Kidney epithelial cell (primary cell): ENCODE data around the gene ZC3HAV1. TPM values are rescaled to one million over a fixed set of nuclear protein-coding genes. Genes with fewer than 3 reads are reported as not detected.
"Not testable (repeated sequence)": the region's sequence is repeated elsewhere in the genome, so short reads cannot be mapped to it uniquely, and the experiment has no call there.

Experiments used
- DNase-seq: peaks from one replicate; pipeline ENCODE4 v3.0.0-alpha.2; 2010; ENCODE audit warnings: low read depth
- H3K27me3 ChIP-seq: 2 replicates; pipeline ENCODE4 v1.6.0; 2011; ENCODE audit warnings: low read length; ENCODE audit not compliant: control insufficient read depth, insufficient read depth
- H3K36me3 ChIP-seq: 2 replicates; pipeline ENCODE4 v1.5.1; 2011; ENCODE audit warnings: low read length; ENCODE audit not compliant: control insufficient read depth, insufficient read depth
- H3K4me3 ChIP-seq: 2 replicates; pipeline ENCODE4 v1.5.1; 2011; ENCODE audit warnings: low read depth, mild to moderate bottlenecking, control low read depth, low read length
- total RNA-seq: library from RNA; depleted of rRNA; stranded (reverse); fragments of >200 nt; gene quantifications from 2 replicates; pipeline ENCODE4 v1.2.3, GENCODE V29; 2015
- TF ChIP-seq, protein P1 (sequence below): IDR thresholded peaks from 2 replicates; pipeline ENCODE4 v1.5.1; 2011; ENCODE audit warnings: mild to moderate bottlenecking, moderate library complexity, low read length, control low read depth, inconsistent platforms; ENCODE audit not compliant: insufficient read depth, poor library complexity, severe bottlenecking

Gene ZC3HAV1
- total RNA-seq, 1 donor from 2014 or later = 43.4 TPM

- H3K27me3 ChIP-seq = no peaks in the 10 kb centered on the region
- no peaks in the 10 kb centered on the region for H3K36me3 ChIP-seq
- DNase-seq = no peak
- TF ChIP-seq, protein P1, sequence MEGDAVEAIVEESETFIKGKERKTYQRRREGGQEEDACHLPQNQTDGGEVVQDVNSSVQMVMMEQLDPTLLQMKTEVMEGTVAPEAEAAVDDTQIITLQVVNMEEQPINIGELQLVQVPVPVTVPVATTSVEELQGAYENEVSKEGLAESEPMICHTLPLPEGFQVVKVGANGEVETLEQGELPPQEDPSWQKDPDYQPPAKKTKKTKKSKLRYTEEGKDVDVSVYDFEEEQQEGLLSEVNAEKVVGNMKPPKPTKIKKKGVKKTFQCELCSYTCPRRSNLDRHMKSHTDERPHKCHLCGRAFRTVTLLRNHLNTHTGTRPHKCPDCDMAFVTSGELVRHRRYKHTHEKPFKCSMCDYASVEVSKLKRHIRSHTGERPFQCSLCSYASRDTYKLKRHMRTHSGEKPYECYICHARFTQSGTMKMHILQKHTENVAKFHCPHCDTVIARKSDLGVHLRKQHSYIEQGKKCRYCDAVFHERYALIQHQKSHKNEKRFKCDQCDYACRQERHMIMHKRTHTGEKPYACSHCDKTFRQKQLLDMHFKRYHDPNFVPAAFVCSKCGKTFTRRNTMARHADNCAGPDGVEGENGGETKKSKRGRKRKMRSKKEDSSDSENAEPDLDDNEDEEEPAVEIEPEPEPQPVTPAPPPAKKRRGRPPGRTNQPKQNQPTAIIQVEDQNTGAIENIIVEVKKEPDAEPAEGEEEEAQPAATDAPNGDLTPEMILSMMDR = no peak
- peak overlapping the region; percentile 80 for H3K4me3 ChIP-seq
Observed at GRCh38 chr7:139109983-139110411, 477 bp upstream of the ZC3HAV1 start.

DNA sequence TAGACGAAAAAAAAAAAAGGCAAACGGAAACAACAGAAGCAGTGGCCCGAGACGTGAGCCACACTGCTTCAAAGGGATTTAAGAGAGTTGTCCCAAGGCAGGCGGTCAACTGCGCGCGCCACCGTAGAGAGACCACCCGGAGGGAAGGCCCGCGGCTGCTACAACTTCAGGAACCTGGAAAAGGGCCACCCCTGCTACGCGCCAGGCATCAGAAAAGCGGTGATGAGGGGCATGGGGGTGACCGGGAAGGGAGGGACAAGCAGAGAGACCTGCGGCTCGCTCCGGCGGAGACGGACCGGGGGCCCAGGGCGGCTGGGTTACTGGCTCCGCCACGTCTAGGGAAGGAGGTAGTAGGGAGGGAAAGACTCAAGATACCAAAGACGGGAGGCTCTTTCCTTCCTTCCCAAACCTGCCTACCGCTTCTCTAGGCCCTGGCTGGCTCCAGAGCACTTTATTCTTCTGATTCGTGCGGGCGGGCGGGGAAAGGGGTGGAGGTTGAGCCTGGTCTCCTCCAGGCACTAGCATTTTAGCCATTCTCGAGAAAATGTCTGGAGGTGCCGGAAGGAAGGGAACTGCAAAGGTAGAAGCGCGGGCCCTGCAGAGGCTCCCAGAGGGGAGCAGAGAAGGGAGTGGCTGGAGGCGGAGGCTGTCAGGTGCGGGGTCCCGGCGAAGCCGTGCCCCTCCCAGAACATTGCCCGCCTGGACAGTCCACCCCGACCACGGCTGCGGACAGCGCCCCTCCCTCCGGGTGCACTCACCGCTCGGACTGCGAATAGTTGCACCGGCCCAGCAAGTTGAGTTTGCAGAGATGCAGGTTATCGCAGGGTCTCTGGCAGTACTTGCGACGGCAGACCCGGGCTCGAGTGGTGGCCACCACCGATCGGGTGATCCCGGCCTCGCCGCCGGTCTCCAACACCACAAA is 993 bp downstream of the ZC3HAV1 start:
- TF ChIP-seq, protein P1 = no peak
- no peaks in the 10 kb centered on the region for H3K27me3 ChIP-seq

DNA sequence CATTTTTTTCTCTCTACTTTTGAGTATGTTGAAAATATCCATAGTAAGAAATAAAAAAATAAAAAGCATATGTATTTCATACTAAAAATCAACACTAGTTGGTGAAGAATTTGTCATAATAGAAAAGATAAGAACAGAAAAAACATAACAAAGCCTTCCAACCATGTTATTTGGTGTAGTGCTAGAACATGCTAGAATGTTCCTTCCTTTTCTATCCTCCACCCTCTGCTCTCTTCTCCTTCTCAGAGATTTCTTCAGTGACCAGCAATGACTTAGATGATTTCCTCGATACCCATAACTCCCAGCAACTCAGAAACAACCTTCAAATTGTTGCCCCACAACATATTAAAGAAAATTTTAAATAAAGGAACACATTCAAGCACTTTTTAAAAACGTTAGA is 2.6 kb downstream of the ZC3HAV1 start:
- H3K36me3 ChIP-seq = no peaks in the 10 kb centered on the region
- no peaks in the 10 kb centered on the region for H3K27me3 ChIP-seq
- TF ChIP-seq, protein P1 = no peak
- DNase-seq = no peak
- H3K4me3 ChIP-seq = no peak overlapping the region

More for the DNA sequence above, 993 bp downstream of the ZC3HAV1 start:
- no peaks in the 10 kb centered on the region for H3K36me3 ChIP-seq
- H3K4me3 ChIP-seq = peak overlapping the region; percentile 80
- DNase-seq = no peak

DNA sequence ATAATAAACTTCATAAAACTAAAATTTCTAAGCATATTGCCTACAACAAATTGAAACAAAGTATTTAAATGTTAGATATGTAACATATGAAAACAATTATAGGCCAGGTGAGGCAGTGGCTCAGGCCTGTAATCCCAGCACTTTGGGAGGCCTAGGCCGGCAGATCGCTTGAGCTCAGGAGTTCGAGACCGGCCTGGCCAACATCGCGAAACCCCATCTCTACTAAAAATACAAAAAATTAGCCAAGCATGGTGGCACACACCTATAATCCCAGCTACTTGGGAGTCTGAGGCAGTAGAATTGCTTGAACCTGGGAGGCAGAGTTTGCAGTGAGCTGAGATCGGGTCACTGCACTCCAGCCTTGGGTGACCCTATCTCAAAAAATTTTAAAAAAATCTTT is 3.3 kb downstream of the ZC3HAV1 start:
- H3K36me3 ChIP-seq, H3K4me3 ChIP-seq, DNase-seq, H3K27me3 ChIP-seq: not testable (repeated sequence)

- no peak for DNase-seq
- Histone ChIP-seq H3K27me3 (no peaks in the 10 kb centered on the region), H3K36me3 (no peaks in the 10 kb centered on the region), H3K4me3 (no peak overlapping the region)
- TF ChIP-seq, protein P1 = no peak
Observed at GRCh38 chr7:139105484-139105883, 4.0 kb downstream of the ZC3HAV1 start.

GRCh38 chr7:139104091-139104450 is 5.4 kb downstream of the ZC3HAV1 start:
- Histone ChIP-seq H3K4me3 (no peak overlapping the region), H3K27me3 (no peaks in the 10 kb centered on the region), H3K36me3 (no peaks in the 10 kb centered on the region)
- no peak for DNase-seq
- TF ChIP-seq, protein P1 = no peak
